ENCODE results near the gene CNOT10.
"Not testable (repeated sequence)": the region's sequence is repeated elsewhere in the genome, so short reads cannot be mapped to it uniquely, and the experiment has no call there.

Gene CNOT10

DNA sequence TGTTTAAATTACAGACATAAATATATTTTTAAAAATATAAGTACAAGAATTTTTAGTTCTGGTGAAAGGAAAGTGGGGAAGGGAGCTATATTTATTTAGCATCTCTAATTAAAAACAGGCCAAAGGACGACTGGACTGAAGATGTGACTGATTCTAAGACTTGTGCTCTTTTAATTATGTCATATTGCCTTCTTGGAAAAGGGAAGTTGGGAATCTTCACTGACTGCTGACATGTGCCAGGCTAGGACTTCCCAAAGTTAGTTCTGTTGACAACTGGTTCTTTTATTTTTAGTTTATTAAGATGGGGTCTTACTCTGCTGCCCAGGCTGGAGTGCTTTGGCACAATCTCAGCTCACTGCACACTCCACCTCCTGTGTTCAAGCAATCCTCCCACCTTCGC, 13.5 kb downstream of the CNOT10 start:
- no peak for FAIRE-seq

DNA sequence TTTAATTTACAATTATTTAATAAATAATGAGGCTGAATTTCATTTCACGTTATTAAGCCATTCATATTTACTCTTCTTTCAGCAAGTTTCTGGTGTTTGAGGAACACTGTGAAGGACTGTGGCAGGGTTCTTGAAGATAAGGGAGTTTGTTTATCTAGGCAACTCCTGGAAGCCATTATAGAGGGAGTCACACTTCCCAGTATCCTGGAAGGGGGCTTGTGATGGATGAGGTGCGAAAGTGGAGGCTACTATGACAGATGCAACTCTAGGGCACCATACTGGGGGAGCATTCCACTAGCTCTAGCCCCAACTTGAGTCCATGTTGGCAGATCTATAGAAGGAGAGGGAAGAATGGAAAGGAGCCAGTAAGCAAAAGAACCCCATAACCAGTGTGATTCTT, 14.4 kb downstream of the CNOT10 start:
- FAIRE-seq: no peak

DNA sequence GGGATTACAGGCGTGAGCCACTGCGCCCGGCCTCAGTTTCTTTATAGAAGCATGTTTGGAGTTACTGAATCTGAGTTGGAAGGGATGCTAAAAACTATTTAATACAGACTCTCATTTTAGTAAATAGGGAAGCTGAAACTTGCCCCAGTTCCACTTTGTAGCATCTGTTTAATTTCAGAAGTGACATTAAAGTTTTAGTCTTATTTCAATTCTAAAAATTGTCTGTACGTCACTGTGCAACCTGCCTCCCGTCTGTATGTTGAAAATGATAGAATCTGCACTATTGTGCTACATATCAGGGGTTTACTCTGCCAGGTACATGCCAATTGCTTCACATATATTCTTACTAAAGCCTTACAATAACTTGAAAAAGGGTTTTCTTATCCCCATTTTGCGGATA, 15.3 kb downstream of the CNOT10 start:
- FAIRE-seq: no peak

DNA sequence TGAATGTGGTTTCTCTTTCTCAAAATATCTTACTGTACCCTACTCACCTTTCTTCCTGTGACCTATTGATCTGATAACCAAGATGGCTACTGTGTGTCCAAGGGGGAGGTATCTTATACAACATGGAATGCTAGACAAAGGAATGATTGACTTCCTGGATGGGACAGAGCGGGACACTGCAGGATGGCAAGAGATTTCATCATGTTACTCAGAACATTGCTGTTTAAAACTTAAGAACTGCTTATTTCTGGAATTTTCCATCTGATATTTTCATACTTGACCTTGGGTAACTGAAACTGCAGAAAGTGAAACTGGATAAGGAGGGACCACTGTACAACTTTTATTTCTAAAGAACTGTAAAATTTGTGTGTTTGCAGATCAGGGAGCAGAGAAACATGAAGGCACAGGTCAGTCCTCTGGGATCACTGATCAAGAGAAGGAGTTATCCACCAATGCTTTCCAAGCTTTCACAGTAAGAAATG, 18.5 kb downstream of the CNOT10 start:
- no peak for FAIRE-seq

DNA sequence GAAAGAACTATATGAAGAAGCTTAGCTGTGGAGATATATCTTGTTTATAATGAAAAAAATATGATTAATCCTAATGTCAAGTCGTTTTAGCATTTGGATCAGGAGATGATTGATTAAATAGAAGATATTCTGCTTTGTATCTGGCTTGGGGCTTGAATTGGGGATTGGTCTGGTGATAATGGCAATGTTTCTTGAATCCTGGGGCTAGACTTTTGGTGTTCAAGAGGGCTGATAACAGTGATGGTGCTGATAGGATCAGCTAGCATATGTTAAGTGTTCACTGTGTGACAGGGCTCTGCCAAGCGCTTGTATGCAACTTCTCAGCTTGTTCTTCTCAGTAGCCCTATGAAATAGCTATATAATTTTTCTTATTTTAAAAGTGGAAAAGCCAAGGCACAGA, 20.2 kb downstream of the CNOT10 start:
- FAIRE-seq: no peak

DNA sequence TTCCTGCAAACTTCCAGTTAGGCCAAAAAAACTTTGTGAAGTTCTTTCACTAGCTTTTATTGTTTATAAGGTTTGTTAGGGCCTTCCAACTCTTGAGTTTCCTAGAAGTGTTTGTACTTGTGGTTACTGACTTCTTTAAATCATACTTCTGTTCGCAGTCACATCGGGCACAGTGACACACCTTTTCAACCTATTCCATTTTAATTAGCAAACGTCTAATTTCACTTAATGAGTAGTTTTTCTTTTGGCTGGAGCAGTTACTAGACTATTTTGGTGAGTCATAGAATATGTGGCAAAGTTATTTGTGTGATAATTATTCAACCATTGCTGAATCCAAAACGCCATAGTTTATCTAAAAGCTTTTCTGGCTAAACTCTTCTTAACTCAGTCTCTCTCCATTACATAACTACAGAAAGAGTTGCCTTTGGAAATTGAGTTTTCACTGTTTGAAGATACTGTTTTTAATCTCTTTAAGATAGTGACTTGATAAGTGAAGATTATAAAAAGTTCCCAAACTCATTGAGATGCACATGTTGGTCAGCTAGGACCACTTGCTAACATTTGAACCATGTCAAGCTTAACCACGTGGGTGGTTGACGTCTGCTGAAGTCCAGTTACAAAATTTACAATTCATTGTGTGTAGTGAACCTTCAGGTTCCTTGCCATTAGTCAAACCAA, 21.5 kb downstream of the CNOT10 start:
- FAIRE-seq: no peak

DNA sequence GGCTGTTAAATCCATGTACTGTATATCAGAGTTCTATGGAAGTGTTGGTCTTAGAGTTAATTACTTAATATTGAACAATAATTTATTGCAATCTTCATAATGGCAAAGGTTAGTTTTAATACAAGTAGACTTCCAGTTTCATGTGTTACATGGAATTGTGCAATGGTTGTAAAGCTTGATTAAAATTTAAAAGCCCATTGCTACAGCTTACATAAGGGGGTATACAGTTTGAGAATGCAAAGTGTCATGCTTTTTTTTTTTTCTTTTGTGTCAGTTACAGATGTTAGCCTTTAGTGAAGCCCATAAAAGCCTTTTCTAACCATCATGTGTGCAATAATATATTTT, 22.0 kb downstream of the CNOT10 start:
- no peak for FAIRE-seq

DNA sequence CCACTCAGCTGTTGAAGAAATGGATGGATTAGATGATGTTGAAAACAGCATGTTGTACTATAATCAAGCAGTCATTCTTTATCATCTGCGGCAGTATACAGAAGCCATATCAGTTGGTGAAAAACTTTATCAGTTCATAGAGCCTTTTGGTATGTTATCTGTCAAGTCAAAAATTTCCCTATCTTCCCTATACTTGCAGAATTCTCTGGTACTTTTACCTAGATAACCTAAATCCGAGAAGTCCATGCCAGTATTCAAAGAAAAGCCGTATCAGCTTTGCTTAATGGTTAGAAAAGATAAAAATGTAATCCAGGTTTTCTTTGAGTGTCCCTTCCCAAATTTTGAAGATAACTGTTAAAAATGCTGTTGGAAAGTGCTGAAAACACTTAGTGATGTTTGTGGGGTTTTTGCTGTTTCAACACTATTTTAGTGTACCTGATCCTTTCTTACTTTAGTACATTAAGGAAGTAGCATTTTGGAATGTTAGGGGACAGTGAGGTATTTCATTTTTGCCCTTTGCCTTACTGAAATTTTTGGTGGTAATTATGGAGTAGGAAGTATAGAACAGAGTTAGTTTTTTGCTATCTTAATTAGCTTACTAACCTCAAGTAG, 23.8 kb downstream of the CNOT10 start:
- no peak for FAIRE-seq

DNA sequence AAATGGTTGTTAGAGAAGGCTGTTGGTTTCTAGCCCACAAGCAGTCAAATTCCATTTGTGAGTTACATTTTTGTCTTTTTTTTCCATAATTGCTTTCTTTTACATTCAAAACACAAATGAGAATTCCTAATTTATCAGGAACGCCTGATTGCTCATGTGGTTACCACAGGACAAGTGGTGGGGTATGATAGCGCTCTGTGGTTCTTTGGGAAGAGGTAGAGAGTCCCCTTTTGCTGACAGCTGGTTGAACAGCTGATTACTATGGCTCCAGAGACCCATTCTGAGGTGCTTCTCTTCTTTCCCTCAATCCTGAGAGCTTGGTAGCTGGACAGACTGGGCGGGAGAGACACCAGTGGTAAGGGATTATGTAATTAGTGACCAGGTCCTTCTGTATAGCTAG, 24.4 kb downstream of the CNOT10 start:
- FAIRE-seq: no peak

DNA sequence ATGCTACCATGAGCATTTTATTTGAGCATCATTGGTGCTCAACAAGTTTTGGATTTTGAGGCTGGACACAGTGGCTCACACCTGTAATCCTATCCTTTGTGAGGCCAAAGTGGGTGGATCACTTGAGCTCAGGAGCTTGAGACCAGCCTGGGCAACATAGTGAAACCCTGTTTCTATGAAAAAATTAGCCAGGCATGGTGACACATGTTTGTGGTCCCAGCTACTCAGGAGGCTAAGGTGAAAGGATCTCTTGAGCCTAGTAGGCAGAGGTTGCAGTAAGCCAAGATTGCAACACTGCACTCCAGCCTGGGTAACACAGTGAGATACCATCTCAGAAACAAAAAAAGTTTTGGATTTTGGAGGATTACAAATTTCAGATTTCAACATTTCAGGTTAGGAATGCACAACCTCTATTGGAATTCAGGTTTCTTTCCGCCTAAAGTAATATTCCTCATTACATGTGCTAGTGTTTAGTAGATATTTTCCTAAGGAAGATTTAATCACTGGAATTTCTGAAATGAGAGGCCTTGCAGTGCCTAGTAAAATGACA, 27.6 kb downstream of the CNOT10 start:
- no peak for FAIRE-seq

DNA sequence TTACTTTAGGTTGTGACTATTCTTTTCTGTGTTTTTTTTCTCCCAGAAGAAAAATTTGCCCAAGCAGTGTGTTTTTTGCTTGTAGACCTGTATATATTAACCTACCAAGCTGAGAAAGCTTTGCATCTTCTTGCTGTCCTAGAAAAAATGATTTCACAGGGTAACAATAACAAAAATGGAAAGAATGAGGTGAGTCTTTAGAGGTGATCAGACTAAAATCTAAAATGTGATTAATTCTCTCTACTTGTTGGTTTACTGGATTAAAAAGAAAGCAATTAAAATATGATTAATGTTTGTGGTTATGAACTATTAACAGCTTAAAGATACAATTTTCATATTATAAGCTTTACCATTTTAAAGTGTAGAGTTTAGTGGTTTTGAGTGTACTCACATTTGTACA, 28.2 kb downstream of the CNOT10 start:
- peak; percentile 35 for FAIRE-seq

DNA sequence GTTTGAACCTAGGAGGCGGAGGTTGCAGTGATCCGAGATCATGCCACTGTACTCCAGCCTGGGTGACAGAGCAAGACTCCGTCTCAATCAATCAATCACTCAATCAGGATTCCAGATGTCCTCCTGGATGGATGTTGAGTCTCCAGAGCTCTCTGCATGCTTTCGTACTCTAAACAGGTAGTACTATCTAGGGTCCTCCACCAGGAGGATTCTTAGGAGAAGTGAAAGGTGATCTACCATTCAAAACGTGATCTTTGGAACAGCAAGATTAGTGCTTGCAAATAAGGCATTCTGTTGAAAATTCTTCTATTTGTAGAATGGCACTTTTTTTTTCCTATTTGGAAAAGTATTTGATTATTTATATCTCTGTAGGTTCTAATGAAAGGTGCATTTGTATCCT, 34.3 kb downstream of the CNOT10 start:
- no peak for FAIRE-seq

DNA sequence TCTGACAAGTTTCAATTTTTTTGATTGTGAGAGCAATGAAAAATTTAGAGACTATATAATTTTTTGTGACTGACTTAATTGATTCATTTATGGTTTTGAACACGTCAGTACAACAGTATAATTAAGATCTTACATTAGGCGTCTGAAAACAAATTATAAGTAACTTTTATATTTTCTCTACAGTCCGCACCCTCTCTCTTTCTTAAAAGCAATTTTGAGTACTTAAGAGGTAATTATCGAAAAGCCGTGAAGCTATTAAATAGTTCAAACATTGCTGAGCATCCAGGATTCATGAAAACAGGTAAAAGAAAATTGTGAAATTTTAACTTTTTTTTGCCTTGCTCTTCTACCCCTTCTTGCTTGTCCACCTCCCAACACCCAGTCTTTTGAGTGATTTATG, 34.9 kb downstream of the CNOT10 start:
- no peak for FAIRE-seq

DNA sequence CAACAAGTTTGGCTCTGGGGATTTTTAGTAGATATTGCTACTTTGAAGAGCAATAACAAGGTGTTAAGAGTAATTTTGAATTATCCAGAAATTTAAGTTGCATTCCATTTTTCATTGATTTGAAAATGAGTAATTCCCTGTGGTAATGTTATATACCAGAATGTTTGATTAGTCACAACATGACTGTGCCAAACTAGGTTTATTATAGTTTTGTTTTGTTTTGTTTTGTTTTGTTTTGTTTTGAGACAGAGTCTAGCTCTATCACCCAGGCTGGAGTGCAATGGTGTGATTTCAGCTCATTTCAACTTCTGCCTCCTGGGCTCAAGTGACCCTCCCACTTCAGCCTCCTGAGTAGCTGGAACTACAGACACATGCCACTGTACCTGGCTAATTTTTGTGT, 40.7 kb downstream of the CNOT10 start:
- FAIRE-seq: no peak

DNA sequence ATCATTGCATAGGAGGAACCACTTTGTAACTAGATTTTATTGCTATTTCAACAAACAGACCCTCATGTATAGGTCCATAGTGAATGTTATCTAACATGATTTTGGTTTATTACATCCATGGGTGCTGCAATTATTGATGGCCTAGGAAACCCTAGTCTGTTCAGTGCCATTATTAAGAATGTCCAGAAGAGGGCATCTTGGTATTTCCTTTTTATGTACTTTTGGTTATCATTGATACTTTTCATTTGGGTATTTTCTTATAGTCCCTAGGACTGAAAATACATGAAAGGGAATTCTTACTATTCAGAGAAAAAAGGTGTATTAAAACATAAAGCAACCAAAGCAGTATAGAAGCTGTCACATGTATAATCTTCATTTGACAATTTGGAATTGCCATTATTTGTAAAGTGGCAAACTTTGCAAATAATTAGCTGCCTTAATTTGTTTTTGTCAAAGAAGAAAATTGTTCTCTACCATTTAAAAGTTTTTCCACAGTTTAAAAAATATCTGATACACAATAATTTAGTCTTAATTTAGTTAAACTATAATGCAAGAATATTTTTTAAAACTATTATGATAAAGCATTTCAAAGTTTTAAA, 48.7 kb downstream of the CNOT10 start:
- peak; percentile 97 for FAIRE-seq

DNA sequence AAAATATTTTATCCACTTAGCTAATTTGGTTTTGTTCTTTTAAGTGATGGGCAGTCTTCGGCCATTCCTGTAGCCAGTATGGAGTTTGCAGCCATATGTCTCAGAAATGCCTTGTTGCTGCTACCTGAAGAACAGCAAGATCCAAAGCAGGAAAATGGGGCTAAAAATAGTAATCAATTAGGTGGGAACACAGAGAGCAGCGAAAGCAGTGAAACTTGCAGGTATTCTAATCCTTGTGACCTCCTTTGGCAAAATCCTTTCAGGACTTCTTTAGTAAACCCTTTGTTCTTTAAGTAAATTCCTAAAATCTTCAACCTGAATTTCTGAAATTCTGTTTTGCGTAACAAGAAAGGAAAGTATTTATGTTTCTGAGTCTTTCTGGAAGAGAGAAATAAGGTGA, 49.8 kb downstream of the CNOT10 start:
- no peak for FAIRE-seq

DNA sequence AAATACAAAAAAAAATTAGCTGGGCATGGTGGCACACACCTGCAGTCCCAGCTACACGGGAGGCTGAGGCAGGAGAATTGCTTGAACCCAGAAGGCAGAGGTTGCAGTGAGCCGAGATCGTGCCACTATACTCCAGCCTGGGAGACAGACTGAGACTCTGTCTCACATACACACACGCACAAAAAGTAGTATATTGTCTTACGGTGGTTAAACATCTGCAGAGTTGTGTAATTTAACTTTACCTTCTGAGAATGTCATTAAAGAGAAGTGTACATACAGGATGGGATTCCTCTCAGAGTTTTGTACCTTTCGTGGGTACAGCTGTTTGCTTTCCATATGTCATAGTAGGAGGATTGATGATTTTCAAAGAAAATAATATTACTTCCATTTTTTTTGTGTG, 58.5 kb downstream of the CNOT10 start:
- not testable (repeated sequence) for FAIRE-seq

DNA sequence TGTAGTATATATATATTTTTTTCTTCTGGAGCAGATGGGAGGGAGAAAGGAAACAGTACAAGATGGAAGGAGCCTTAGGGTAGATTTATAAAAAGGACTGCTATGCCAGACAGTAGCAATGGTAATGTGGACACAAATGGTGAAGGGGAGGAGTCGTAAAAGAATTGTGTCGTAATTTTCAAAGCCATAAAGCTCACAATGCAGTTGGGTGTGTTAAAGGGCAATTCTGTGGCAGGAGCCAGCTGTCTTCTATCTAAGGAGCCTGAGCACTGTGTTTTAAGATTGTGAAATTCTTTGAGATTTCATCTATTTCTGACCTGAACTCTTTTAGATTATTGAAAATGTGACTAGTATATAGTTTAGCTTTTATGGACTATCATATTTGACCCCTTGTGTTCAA, 58.9 kb downstream of the CNOT10 start:
- FAIRE-seq: no peak

DNA sequence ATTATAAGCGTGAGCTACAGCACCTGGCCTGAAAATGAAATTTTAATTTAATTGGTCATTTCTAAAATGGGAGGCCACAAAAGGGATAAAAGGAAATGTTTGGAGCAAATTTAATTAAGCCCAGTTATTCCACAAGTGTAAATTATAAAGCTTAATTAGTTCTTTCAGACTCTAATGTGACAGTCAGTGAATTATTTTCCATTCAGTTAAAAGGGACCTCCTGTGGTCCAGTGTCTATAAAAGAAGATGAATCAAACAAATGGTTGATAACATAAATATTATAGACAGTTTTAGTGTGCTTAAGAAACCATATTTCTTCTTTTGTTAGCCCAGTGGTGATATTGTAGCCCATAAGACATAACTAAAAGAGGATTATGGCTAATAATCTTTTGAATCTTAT, 66.4 kb downstream of the CNOT10 start:
- no peak for FAIRE-seq

DNA sequence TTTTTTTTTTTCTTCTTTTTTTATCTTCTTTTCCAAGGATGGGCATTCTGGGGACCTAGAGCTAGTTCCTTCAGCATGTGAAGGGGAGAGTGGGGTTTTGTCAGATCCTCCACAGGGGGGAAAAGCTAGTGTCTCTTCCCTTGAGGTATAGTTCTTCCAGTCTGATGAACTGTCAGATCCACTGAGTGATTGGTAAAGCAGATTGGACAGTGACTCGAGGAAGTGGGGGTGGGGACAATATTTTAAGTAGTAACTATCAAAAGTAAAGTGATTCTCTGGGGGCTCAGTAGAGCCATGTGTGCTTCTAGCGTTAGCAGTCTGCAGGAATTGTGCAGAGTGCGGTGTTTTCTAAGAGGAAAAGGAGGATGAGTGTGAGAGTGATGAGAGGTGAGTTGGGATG, 70.8 kb downstream of the CNOT10 start:
- FAIRE-seq: no peak

DNA sequence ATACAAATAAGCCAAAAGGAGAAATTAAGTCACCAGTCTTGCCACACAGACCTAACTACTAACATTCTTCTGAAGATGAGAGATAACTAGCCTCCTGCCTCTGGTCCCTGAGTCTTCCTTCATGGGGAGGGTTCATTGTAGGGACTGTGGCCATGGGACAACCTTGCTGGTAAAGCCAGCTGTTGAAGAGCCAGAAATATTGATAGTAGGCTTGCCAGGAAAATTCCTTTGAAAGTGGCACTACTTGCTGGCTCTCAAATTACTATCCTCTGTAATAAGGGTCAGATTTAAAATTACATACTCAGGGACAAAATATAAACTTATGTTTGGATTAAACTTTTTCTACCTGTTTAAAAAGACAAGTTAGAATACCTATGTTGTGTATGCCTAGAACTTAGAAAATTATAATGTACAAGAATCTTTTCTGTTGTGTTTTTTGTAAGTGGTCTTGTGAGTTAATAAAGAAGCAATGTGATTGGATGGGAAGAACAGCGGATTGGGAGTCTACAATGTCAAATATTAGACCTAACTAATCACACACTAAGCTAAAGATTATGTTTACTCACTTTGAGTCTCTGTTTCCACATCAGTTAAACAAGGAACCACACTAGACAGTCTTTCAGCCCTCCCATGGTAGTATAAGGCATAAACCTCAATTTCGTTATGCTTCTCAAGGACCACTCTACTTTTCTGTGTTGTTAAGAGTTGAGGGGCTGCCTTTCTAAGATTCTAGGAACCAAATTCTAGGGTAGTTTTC, 72.8 kb downstream of the CNOT10 start:
- no peak for FAIRE-seq

DNA sequence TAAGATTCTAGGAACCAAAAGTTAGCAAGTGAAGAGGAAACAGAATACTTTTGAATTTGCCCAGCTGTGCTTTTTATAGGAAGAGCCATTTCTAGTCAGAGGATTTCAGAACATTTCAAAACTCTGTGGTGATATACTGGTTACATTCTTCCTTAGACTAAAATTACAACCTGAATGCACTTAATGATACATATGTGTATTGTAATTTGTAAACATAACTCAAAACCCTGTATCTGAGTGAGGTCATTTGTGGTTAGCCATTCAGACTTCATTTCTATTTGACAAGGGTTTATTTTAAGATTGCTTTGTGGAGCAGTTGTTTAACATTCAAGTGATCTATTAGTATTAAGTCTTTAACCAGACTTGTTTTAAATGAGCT, 73.4 kb downstream of the CNOT10 start:
- no peak for FAIRE-seq

DNA sequence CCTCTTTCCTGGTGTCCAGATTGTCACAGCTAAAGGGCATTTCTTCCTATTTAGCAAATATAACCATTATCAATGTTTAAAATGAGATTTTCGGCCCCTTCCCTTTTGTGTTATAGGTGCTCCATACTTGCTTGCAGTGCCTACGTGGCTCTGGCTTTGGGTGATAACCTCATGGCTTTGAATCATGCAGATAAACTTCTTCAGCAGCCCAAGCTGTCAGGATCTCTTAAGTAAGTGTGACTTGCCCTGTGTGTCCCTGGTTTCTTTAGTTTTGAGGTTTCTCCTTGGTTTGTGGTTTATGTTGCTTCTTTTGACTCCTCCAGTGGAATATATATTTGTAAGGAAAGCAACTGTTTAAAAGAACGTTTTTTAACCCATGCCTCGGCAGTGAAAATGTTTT, 74.4 kb downstream of the CNOT10 start:
- no peak for FAIRE-seq

DNA sequence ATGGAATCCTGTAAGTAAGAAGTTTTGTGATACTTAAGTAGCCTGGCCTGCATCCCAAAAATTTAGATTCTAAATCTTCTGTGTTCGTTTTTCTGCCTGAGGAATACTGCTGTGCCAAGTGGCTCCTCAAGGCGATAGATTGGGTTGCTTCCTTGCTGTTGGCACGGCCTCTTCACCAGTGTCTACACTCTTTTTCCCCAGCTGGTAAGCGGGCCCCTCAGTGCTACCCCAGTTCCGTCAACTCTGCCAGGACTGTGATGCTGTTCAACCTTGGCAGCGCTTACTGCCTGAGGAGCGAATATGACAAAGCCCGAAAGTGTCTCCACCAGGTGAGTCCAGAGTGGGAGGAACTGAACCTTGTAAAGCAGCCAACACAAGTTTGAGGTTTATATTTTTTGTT, 79.5 kb downstream of the CNOT10 start:
- no peak for FAIRE-seq

All from A204.1 (cell line).